ENCODE data around the gene ADORA2B.

GRCh38 chr17:15921640-15922039 lies 23.3 kb upstream of the ADORA2B start:
- no peak for TF ChIP-seq CTCF (conservative IDR thresholded peaks at IDR 0.05; ENCODE audit: low read length)
- TF ChIP-seq EZH2phosphoT487 (IDR thresholded peaks at IDR 0.05; ENCODE audit: borderline replicate concordance, low read depth, low read length), result no peak
